Measurements from ENCODE around the gene TBL1X.
A peak's percentile ranks its signal among the peaks of the same experiment; 100 is the strongest.
"Not testable (repeated sequence)": the region's sequence is repeated elsewhere in the genome, so short reads cannot be mapped to it uniquely, and the experiment has no call there.

The TBL1X gene

DNA sequence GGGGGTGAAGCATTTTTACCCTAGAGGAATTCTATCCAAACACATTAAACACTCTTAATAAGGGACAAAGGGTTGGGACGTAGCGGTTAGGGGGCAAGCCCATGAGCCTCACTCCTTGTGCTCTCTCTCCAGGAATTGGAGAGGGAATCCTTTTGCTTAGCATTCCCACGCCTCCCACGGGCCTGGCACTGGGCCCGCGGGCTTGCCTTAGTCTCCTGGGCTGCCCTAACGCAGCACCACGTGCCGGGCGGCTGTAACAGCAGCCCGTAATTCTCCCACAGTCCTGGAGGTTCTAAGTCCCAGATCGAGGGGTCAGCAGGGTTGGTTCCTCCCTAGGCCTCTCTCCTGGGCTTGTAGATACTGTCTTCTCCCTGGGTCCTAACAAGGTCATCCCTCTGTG lies 67.5 kb downstream of the TBL1X start:
- DNase-seq (ENCODE audit: low read depth), result peak; percentile 51
- H3K4me3 ChIP-seq (ENCODE audit: low read depth, low read length), result no peak overlapping the region
- TF ChIP-seq CTCF (conservative IDR thresholded peaks at IDR 0.05; ENCODE audit: low read depth, low read length), result no peak

DNA sequence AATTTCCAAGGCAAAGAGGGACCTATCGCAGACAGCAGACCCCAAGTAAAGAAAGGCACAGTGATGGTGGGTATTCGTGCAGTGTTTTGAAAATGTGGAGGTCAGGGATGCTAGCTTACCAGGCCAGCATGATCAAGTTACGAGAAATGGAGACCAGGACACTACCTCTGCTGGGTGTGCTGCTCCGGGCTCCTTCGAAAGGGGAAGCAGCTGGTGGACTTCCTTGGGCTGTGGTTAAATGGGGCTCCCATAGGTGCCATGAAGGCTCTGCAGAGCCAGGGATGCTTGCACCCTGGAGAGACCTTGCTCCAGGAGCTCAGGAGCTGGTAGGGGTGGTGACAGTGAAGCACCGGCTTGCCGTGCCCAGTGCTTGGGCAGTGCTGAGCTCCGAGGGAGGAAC lies 68.8 kb downstream of the TBL1X start:
- TF ChIP-seq CTCF (conservative IDR thresholded peaks at IDR 0.05; ENCODE audit: low read depth, low read length), result no peak

DNA sequence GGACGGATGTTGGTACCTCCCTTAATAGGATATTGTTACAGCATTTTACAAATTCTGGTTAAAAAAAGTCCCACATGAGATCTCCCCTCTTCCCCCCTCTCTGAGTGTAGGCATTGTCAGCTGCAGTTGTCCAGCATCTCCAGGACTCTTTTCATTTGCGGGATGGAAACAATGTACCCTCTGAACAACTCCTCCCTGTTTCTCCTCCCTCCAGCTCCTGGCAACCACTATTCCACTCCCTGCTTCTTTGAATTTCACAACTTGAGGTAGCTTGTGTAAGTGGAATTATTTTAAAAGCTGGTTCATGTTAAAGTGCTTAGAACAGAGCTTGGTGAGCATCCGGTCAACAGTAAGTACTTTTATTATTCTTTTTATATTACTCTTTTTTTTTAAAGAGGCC lies 69.8 kb downstream of the TBL1X start:
- no peak overlapping the region for H3K4me3 ChIP-seq (ENCODE audit: low read depth, low read length)

More for the DNA sequence above, 68.8 kb downstream of the TBL1X start:
- no peak overlapping the region for H3K4me3 ChIP-seq (ENCODE audit: low read depth, low read length)
- DNase-seq (ENCODE audit: low read depth), result no peak

DNA sequence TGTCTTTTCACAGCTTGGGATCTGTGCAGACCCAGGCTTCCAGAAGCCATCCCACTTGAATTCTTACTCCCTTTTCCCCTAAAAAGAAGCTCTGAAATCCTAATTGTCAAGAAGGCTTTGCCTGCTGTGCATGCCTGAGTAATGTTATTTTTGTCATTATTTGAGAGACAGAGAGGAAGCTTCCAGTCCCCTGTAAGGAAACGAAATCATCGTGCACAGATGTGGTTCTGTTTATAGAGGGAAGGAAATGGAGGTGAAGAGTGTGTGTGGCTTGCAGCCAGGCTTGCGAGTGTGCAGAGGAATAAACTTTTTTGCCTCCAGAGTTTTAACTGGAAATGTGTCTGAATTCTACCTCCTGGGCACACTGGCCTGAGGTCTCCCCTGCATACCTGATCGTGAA lies 70.2 kb downstream of the TBL1X start:
- DNase-seq (ENCODE audit: low read depth), result no peak
- no peak for TF ChIP-seq CTCF (conservative IDR thresholded peaks at IDR 0.05; ENCODE audit: low read depth, low read length)
- H3K4me3 ChIP-seq (ENCODE audit: low read depth, low read length), result no peak overlapping the region

More for the DNA sequence above, 69.8 kb downstream of the TBL1X start:
- DNase-seq (ENCODE audit: low read depth), result peak; percentile 72
- no peak for TF ChIP-seq CTCF (conservative IDR thresholded peaks at IDR 0.05; ENCODE audit: low read depth, low read length)

GRCh38 chrX:9536156-9536555 lies 71.3 kb downstream of the TBL1X start:
- not testable (repeated sequence) for DNase-seq (ENCODE audit: low read depth); H3K4me3 ChIP-seq (ENCODE audit: low read depth, low read length)

- DNase-seq (ENCODE audit: low read depth), result no peak
- TF ChIP-seq CTCF (conservative IDR thresholded peaks at IDR 0.05; ENCODE audit: low read depth, low read length), result no peak
- no peak overlapping the region for H3K4me3 ChIP-seq (ENCODE audit: low read depth, low read length)
Measured at GRCh38 chrX:9537781-9538180, 72.9 kb downstream of the TBL1X start.

GRCh38 chrX:9538544-9539045 lies 73.7 kb downstream of the TBL1X start:
- peak; percentile 39 for DNase-seq (ENCODE audit: low read depth)
- no peak for TF ChIP-seq CTCF (conservative IDR thresholded peaks at IDR 0.05; ENCODE audit: low read depth, low read length)
- H3K4me3 ChIP-seq (ENCODE audit: low read depth, low read length), result no peak overlapping the region

Measured in choroid plexus epithelial cell (primary cell).